GM23338 (cell line): ENCODE measurements around the gene FAM171A1.
A peak's percentile ranks its signal among the peaks of the same experiment; 100 is the strongest.

Experiments used
- CREB1 ChIP-seq: fragments of 250-450 bp; sonication (Bioruptor Pico); IDR thresholded peaks from 2 replicates; pipeline ENCODE4 v1.5.0; 2020; ENCODE audit warnings: low read depth, mild to moderate bottlenecking, moderate library complexity
- CTCF ChIP-seq, 2 experiments: fragments of 200-600 bp in 1 of 2; sonication (generic) in 1 of 2; conservative IDR thresholded peaks; 2 replicates each; pipeline versions ENCODE4 v1.5.1 to v1.6.1; 2016 to 2017; ENCODE audit warnings: antibody characterized with exemption in 2 of 2, low read depth in 2 of 2, mild to moderate bottlenecking in 2 of 2, moderate library complexity in 1 of 2
- EZH2 ChIP-seq: fragments of 200-600 bp; sonication (generic); IDR thresholded peaks from one replicate; pipeline ENCODE4 v1.8.0; 2017; ENCODE audit warnings: antibody characterized with exemption, mild to moderate bottlenecking, low read depth; ENCODE audit not compliant: unreplicated experiment
- EZH2phosphoT487 ChIP-seq: fragments of 200-600 bp; sonication (generic); IDR thresholded peaks from one replicate; pipeline ENCODE4 v1.8.1; 2018; ENCODE audit warnings: antibody characterized with exemption; ENCODE audit not compliant: unreplicated experiment
- JUNB ChIP-seq: IDR thresholded peaks from one replicate; pipeline ENCODE4 v1.6.1; 2016; ENCODE audit warnings: antibody characterized with exemption; ENCODE audit not compliant: unreplicated experiment
- NANOG ChIP-seq: IDR thresholded peaks from 2 replicates; pipeline ENCODE4 v1.6.1; 2016; ENCODE audit warnings: antibody characterized with exemption, borderline replicate concordance
- POLR2AphosphoS5 ChIP-seq: IDR thresholded peaks from 2 replicates; pipeline ENCODE4 v1.6.1; 2016; ENCODE audit warnings: antibody characterized with exemption, low read depth
- STAT1 ChIP-seq: IDR thresholded peaks from one replicate; pipeline ENCODE4 v1.6.1; 2016; ENCODE audit warnings: antibody characterized with exemption; ENCODE audit not compliant: unreplicated experiment
- ZNF114 ChIP-seq: fragments of 250-450 bp; sonication (Bioruptor Pico); IDR thresholded peaks from 2 replicates; pipeline ENCODE4 v1.5.0; 2020; ENCODE audit warnings: mild to moderate bottlenecking, moderate library complexity
- TF ChIP-seq, protein P1 (sequence below): IDR thresholded peaks from one replicate; pipeline ENCODE4 v1.6.1; 2018; ENCODE audit warnings: antibody characterized with exemption; ENCODE audit not compliant: unreplicated experiment

- TF ChIP-seq, protein P1, sequence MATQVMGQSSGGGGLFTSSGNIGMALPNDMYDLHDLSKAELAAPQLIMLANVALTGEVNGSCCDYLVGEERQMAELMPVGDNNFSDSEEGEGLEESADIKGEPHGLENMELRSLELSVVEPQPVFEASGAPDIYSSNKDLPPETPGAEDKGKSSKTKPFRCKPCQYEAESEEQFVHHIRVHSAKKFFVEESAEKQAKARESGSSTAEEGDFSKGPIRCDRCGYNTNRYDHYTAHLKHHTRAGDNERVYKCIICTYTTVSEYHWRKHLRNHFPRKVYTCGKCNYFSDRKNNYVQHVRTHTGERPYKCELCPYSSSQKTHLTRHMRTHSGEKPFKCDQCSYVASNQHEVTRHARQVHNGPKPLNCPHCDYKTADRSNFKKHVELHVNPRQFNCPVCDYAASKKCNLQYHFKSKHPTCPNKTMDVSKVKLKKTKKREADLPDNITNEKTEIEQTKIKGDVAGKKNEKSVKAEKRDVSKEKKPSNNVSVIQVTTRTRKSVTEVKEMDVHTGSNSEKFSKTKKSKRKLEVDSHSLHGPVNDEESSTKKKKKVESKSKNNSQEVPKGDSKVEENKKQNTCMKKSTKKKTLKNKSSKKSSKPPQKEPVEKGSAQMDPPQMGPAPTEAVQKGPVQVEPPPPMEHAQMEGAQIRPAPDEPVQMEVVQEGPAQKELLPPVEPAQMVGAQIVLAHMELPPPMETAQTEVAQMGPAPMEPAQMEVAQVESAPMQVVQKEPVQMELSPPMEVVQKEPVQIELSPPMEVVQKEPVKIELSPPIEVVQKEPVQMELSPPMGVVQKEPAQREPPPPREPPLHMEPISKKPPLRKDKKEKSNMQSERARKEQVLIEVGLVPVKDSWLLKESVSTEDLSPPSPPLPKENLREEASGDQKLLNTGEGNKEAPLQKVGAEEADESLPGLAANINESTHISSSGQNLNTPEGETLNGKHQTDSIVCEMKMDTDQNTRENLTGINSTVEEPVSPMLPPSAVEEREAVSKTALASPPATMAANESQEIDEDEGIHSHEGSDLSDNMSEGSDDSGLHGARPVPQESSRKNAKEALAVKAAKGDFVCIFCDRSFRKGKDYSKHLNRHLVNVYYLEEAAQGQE: no peak
- peak; percentile 41 to 48 for TF ChIP-seq CTCF (conservative IDR thresholded peaks at IDR 0.05; ENCODE audit: low read depth in 2 of 2)
- no peak for TF ChIP-seq EZH2phosphoT487
- TF ChIP-seq POLR2AphosphoS5: no peak
- TF ChIP-seq EZH2: no peak
- TF ChIP-seq JUNB: no peak
- TF ChIP-seq STAT1: no peak
- no peak for TF ChIP-seq ZNF114
- TF ChIP-seq NANOG: no peak
- TF ChIP-seq CREB1 (CRISPR knock-in tag): no peak
Measured at GRCh38 chr10:15378569-15378968, 7.5 kb upstream of the FAM171A1 start.
